GM12878 (cell line): Measurements from ENCODE around the gene COPZ2. TPM values are rescaled to one million over a fixed set of nuclear protein-coding genes. Genes with fewer than 3 reads are reported as not detected.

Experiments
- BCLAF1 ChIP-seq: fragments of 450-650 bp; IDR thresholded peaks from 2 replicates; pipeline ENCODE4 v1.6.1; 2017; ENCODE audit warnings: antibody characterized with exemption, mild to moderate bottlenecking, moderate library complexity
- BMI1 ChIP-seq: fragments of 450-650 bp; IDR thresholded peaks from 2 replicates; pipeline ENCODE4 v1.6.1; 2016; ENCODE audit warnings: mild to moderate bottlenecking, moderate library complexity, borderline replicate concordance
- CBX3 ChIP-seq: fragments of 200-600 bp; sonication (generic); IDR thresholded peaks from 2 replicates; pipeline ENCODE4 v1.6.1; 2016; ENCODE audit warnings: low read depth, borderline replicate concordance
- CEBPB ChIP-seq, 2 experiments: fragments of 150-350 bp in 1 of 2; IDR thresholded peaks; 2 replicates each; pipeline ENCODE4 v1.6.1; 2012 to 2014; ENCODE audit warnings: low read depth in 2 of 2, low read length in 2 of 2, borderline replicate concordance in 1 of 2, inconsistent platforms in 1 of 2
- CHD1 ChIP-seq: IDR thresholded peaks from 2 replicates; pipeline ENCODE4 v1.6.1; 2012; ENCODE audit warnings: low read depth, low read length, improper control_type of control experiment
- GABPA ChIP-seq: IDR thresholded peaks from 2 replicates; pipeline ENCODE4 v1.6.1; 2014; ENCODE audit warnings: antibody characterized with exemption, low read depth, mild to moderate bottlenecking, inconsistent platforms
- JUND ChIP-seq: IDR thresholded peaks from 2 replicates; pipeline ENCODE4 v1.6.1; 2012; ENCODE audit warnings: low read depth, mild to moderate bottlenecking, low read length, improper control_type of control experiment, moderate library complexity
- LARP7 ChIP-seq: fragments of 450-650 bp; IDR thresholded peaks from 2 replicates; pipeline ENCODE4 v1.6.1; 2017; ENCODE audit warnings: mild to moderate bottlenecking
- POU2F2 ChIP-seq: IDR thresholded peaks from 3 replicates; pipeline ENCODE4 v1.6.1; 2011; ENCODE audit warnings: low read depth, mild to moderate bottlenecking, low read length, borderline replicate concordance
- RCOR1 ChIP-seq: conservative IDR thresholded peaks from 2 replicates; pipeline ENCODE4 v1.6.1; 2012; ENCODE audit warnings: low read depth, low read length, improper control_type of control experiment
- SKIL ChIP-seq: fragments of 450-650 bp; IDR thresholded peaks from 2 replicates; pipeline ENCODE4 v1.6.1; 2017; ENCODE audit warnings: mild to moderate bottlenecking, low read depth, inconsistent platforms; ENCODE audit not compliant: poor library complexity, severe bottlenecking
- STAT1 ChIP-seq: fragments of 450-650 bp; conservative IDR thresholded peaks from 2 replicates; pipeline ENCODE4 v1.6.1; 2014; ENCODE audit warnings: antibody characterized with exemption, mild to moderate bottlenecking
- TARDBP ChIP-seq: IDR thresholded peaks from 2 replicates; pipeline ENCODE4 v1.6.1; 2016; ENCODE audit warnings: borderline replicate concordance
- ZNF217 ChIP-seq: fragments of 450-650 bp; IDR thresholded peaks from 2 replicates; pipeline ENCODE4 v1.6.1; 2017; ENCODE audit warnings: antibody characterized with exemption, mild to moderate bottlenecking
- ZNF274 ChIP-seq: IDR thresholded peaks from one replicate; pipeline ENCODE4 v1.8.0; 2011; ENCODE audit not compliant: insufficient read length, insufficient read depth
- ZNF592 ChIP-seq: fragments of 450-650 bp; IDR thresholded peaks from 2 replicates; pipeline ENCODE4 v1.6.1; 2017; ENCODE audit warnings: mild to moderate bottlenecking, moderate library complexity
- polyA plus RNA-seq, 11 experiments: library from polyadenylated mRNA; depleted of rRNA in 4 of 11; unstranded in 6 of 11; stranded (reverse) in 5 of 11; fragments of >200 nt; fragmentation: Nextera tagmentation in 4 of 11; fragmentation: Illumina TruSeq in 1 of 11; extraction: Ambion mirVana in 4 of 11; extraction: Trizol in 1 of 11; gene quantifications; 1 replicate in 1 of 11; 2 replicates in 10 of 11; pipeline versions ENCODE4 v1.2.1 to v1.2.3, GENCODE V29; 2011 to 2016; ENCODE audit warnings: inconsistent platforms in 2 of 11, missing spikeins in 2 of 11, low read depth in 1 of 11
- total RNA-seq, 4 experiments: library from RNA; depleted of rRNA in 3 of 4; stranded (reverse); fragments of >200 nt in 3 of 4; fragmentation: Illumina TruSeq in 1 of 4; extraction: Trizol in 1 of 4; gene quantifications; 2 replicates each; pipeline versions ENCODE4 v1.2.1 to v1.2.3, GENCODE V29; 2013 to 2021
- TF ChIP-seq, protein P1 (sequence below): fragments of 450-650 bp; formaldehyde crosslinking; IDR thresholded peaks from 2 replicates; pipeline ENCODE4 v1.4.0; 2020; ENCODE audit warnings: mild to moderate bottlenecking, moderate library complexity

The COPZ2 gene
- total and polyA plus RNA-seq, 10 of the 15 experiments (the other 5 are each of a cell fraction or from before 2014, with no cell fraction given) = 0.20 to 4.3 (median 2.6) TPM

DNA sequence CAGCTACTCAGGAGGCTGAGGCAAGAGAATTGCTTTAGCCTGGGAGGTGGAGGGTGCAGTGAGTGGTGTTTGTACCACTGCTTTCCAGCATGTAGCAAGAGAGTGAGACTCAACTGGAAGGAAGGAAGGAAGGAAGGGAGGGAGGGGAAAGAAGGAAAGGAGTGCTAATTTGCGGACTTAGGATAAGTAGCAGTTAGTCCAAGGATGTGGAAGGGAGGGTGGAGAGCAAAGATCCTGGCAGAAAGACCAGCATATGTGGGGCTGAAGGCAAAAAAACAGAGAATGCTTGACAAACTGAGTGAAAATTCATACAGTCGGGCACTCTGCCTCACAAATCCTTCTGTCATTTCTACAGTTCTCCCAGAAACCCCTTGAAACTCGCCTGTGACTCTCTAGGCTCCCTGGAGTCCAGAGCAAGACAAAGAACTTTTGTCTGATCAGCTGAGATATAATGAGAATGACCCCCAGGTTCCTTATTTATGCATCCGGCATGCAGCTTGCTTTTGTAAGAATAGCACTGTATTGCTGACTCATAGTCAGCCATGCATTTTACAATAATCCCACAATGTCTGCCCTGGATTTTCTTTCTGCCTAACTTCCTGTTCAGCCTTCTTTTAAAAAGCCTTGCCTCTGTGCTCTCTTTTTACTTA is 35.2 kb downstream of the COPZ2 start (continued):
- TF ChIP-seq ZNF592 = no peak
- TF ChIP-seq GABPA = no peak
- no peak for TF ChIP-seq TARDBP
- no peak for TF ChIP-seq BCLAF1
- TF ChIP-seq POU2F2 = peak; percentile 73; the same call in 2 of the 3 replicates
- TF ChIP-seq RCOR1 = no peak
- TF ChIP-seq, protein P1, sequence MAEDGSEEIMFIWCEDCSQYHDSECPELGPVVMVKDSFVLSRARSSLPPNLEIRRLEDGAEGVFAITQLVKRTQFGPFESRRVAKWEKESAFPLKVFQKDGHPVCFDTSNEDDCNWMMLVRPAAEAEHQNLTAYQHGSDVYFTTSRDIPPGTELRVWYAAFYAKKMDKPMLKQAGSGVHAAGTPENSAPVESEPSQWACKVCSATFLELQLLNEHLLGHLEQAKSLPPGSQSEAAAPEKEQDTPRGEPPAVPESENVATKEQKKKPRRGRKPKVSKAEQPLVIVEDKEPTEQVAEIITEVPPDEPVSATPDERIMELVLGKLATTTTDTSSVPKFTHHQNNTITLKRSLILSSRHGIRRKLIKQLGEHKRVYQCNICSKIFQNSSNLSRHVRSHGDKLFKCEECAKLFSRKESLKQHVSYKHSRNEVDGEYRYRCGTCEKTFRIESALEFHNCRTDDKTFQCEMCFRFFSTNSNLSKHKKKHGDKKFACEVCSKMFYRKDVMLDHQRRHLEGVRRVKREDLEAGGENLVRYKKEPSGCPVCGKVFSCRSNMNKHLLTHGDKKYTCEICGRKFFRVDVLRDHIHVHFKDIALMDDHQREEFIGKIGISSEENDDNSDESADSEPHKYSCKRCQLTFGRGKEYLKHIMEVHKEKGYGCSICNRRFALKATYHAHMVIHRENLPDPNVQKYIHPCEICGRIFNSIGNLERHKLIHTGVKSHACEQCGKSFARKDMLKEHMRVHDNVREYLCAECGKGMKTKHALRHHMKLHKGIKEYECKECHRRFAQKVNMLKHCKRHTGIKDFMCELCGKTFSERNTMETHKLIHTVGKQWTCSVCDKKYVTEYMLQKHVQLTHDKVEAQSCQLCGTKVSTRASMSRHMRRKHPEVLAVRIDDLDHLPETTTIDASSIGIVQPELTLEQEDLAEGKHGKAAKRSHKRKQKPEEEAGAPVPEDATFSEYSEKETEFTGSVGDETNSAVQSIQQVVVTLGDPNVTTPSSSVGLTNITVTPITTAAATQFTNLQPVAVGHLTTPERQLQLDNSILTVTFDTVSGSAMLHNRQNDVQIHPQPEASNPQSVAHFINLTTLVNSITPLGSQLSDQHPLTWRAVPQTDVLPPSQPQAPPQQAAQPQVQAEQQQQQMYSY (CRISPR knock-in tag) = no peak
- no peak for TF ChIP-seq ZNF274
- no peak for TF ChIP-seq STAT1
- TF ChIP-seq BMI1 = no peak
- TF ChIP-seq SKIL = peak; percentile 50
- no peak for TF ChIP-seq CHD1
- no peak for TF ChIP-seq CBX3
- TF ChIP-seq CEBPB (IDR thresholded peaks at IDR 0.05; ENCODE audit: borderline replicate concordance in 1 of 2, low read depth in 2 of 2, low read length in 2 of 2) = no peak
- TF ChIP-seq JUND = no peak
- no peak for TF ChIP-seq ZNF217
- no peak for TF ChIP-seq LARP7
